ENCODE data around the gene NAGLU.

Gene NAGLU

DNA sequence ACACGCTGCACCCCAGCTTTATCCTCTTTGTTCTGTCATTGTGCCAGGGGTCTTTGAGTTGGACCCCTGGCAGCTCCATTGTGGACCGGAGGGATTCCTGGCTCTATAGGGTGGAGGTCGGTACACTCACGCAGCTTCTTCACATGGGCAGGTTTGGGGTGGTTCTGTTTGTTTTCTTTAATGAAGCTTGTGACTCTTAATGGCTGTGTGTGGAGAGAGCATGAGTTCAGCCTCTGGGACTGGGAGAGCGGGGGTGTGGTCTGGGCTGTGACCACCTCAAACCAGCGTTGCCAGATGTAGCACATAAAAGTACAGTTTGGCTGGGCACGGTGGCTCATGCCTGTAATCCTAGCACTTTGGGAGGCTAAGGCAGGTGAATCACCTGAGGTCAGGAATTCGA lies 21.2 kb upstream of the NAGLU start:
- no peak overlapping the region for H3K4me3 ChIP-seq (ENCODE audit: insufficient read depth, low read length, poor library complexity, severe bottlenecking)
- TF ChIP-seq, protein P1, sequence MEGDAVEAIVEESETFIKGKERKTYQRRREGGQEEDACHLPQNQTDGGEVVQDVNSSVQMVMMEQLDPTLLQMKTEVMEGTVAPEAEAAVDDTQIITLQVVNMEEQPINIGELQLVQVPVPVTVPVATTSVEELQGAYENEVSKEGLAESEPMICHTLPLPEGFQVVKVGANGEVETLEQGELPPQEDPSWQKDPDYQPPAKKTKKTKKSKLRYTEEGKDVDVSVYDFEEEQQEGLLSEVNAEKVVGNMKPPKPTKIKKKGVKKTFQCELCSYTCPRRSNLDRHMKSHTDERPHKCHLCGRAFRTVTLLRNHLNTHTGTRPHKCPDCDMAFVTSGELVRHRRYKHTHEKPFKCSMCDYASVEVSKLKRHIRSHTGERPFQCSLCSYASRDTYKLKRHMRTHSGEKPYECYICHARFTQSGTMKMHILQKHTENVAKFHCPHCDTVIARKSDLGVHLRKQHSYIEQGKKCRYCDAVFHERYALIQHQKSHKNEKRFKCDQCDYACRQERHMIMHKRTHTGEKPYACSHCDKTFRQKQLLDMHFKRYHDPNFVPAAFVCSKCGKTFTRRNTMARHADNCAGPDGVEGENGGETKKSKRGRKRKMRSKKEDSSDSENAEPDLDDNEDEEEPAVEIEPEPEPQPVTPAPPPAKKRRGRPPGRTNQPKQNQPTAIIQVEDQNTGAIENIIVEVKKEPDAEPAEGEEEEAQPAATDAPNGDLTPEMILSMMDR (IDR thresholded peaks at IDR 0.05; ENCODE audit: insufficient read depth, low read length, poor library complexity, severe bottlenecking) = no peak
- TF ChIP-seq EZH2phosphoT487 (conservative IDR thresholded peaks at IDR 0.05; ENCODE audit: low read length) = no peak
- H3K4me2 ChIP-seq (ENCODE audit: low read depth, low read length, poor library complexity, severe bottlenecking) = no peak overlapping the region
- H2AFZ ChIP-seq (ENCODE audit: low read depth, low read length, severe bottlenecking) = no peak overlapping the region
- H4K20me1 ChIP-seq (ENCODE audit: low read depth, low read length) = no peaks in the 10 kb centered on the region
- H3K9me2 ChIP-seq (replicated peaks; ENCODE audit: insufficient read depth, low read length) = no peaks in the 10 kb centered on the region
- H3F3A ChIP-seq (ENCODE audit: insufficient read depth) = no peaks in the 10 kb centered on the region
- H3K27me3 ChIP-seq (ENCODE audit: low read length) = no peaks in the 10 kb centered on the region
- H3K9ac ChIP-seq (ENCODE audit: low read length) = no peak overlapping the region
- no peak overlapping the region for H3K27ac ChIP-seq (ENCODE audit: low read depth, low read length)
- no peaks in the 10 kb centered on the region for H3K36me3 ChIP-seq (ENCODE audit: low read length)
- H3K79me2 ChIP-seq (ENCODE audit: insufficient read depth, low read length) = no peaks in the 10 kb centered on the region
- H3K9me3 ChIP-seq (ENCODE audit: insufficient read depth, low read length) = no peaks in the 10 kb centered on the region

DNA sequence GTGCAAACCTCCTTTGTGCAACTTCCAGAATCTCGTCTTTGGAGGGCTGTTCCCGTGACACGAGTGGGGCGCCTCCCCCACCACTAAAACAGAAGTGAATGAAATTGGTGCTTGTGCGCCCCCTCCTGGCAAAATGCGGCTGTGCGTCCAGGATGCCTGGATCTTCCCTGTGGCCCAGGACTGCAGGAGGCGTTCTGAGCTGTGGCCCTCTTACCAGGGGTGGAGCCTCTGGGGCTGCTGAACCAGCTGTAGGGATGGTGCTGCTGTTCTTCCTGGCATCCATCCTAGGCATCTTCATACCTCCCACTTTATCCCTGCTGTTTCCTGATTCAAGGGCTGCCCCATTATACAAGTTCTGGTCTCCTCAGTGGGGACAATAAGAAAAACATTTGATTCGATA lies 18.5 kb upstream of the NAGLU start:
- Histone ChIP-seq H3K9ac (ENCODE audit: low read length) (no peak overlapping the region), H3K79me2 (ENCODE audit: insufficient read depth, low read length) (no peaks in the 10 kb centered on the region), H3K4me2 (ENCODE audit: low read depth, low read length, poor library complexity, severe bottlenecking) (no peak overlapping the region), H3K4me3 (ENCODE audit: insufficient read depth, low read length, poor library complexity, severe bottlenecking) (no peak overlapping the region), H2AFZ (ENCODE audit: low read depth, low read length, severe bottlenecking) (no peak overlapping the region), H3K27me3 (ENCODE audit: low read length) (no peaks in the 10 kb centered on the region), H4K20me1 (ENCODE audit: low read depth, low read length) (no peaks in the 10 kb centered on the region), H3K36me3 (ENCODE audit: low read length) (no peaks in the 10 kb centered on the region), H3K9me3 (ENCODE audit: insufficient read depth, low read length) (no peaks in the 10 kb centered on the region), H3K27ac (ENCODE audit: low read depth, low read length) (no peak overlapping the region), H3F3A (ENCODE audit: insufficient read depth) (no peaks in the 10 kb centered on the region), H3K9me2 (replicated peaks; ENCODE audit: insufficient read depth, low read length) (no peaks in the 10 kb centered on the region)
- TF ChIP-seq, protein P1 (IDR thresholded peaks at IDR 0.05; ENCODE audit: insufficient read depth, low read length, poor library complexity, severe bottlenecking) = peak; percentile 97
- TF ChIP-seq EZH2phosphoT487 (conservative IDR thresholded peaks at IDR 0.05; ENCODE audit: low read length) = no peak

DNA sequence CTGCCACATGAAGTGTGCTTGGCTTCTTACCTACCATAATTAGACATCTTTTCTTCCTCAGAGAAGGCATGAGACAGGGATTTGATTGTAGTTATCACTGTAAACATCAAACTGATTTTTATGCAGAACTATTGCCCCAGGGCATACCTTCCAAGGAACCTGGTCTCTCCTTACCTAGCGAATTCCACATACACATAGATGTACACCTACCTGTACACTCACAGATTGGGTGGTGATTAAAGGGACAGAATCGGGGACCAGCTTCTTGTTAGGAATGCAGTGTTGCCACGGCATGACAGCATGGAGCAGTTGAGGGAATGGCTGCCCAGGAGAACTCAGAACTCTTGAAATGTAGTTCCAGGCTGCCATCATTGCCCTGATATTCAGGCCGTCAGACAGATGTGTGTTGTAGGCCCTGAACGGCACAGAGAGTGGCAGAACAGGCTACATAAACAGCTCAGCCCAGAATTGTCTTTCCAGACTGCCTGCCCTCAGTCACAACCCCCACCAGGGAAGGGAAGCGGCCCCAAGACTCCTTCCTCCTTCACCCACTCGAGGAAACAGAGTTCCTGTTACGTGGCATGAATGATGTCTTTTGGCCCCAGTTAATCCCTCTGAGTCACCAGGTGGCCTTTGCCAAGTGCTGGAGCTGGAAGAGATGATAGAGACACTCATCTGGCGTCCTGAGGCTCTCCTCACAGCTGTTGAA lies 17.8 kb upstream of the NAGLU start:
- Histone ChIP-seq H3K9me2 (replicated peaks; ENCODE audit: insufficient read depth, low read length) (no peaks in the 10 kb centered on the region), H3K9me3 (ENCODE audit: insufficient read depth, low read length) (no peaks in the 10 kb centered on the region), H3K4me3 (ENCODE audit: insufficient read depth, low read length, poor library complexity, severe bottlenecking) (no peak overlapping the region), H3K9ac (ENCODE audit: low read length) (no peak overlapping the region), H4K20me1 (ENCODE audit: low read depth, low read length) (no peaks in the 10 kb centered on the region), H3K36me3 (ENCODE audit: low read length) (no peaks in the 10 kb centered on the region), H3F3A (ENCODE audit: insufficient read depth) (no peaks in the 10 kb centered on the region), H2AFZ (ENCODE audit: low read depth, low read length, severe bottlenecking) (no peak overlapping the region), H3K27me3 (ENCODE audit: low read length) (no peaks in the 10 kb centered on the region), H3K27ac (ENCODE audit: low read depth, low read length) (no peak overlapping the region), H3K79me2 (ENCODE audit: insufficient read depth, low read length) (no peaks in the 10 kb centered on the region), H3K4me2 (ENCODE audit: low read depth, low read length, poor library complexity, severe bottlenecking) (no peak overlapping the region)
- TF ChIP-seq, protein P1 (IDR thresholded peaks at IDR 0.05; ENCODE audit: insufficient read depth, low read length, poor library complexity, severe bottlenecking) = no peak
- no peak for TF ChIP-seq EZH2phosphoT487 (conservative IDR thresholded peaks at IDR 0.05; ENCODE audit: low read length)

Data from SU-DHL-6 (cell line).